RCC 7860 (cell line): Measurements from ENCODE around the gene ZNF670.
"Not testable (repeated sequence)": the region's sequence is repeated elsewhere in the genome, so short reads cannot be mapped to it uniquely, and the experiment has no call there.

Experiments
- DNase-seq: peaks from one replicate; pipeline ENCODE4 v3.0.0-alpha.2; 2015; ENCODE audit warnings: low spot score
- FAIRE-seq: peaks from 2 replicates; lab custom pipeline; 2012; peaks lifted over from hg19 to GRCh38; lab: Jason Lieb, UNC

Gene ZNF670

GRCh38 chr1:247047702-247048101 lies 30.9 kb downstream of the ZNF670 start:
- no peak for FAIRE-seq

DNA sequence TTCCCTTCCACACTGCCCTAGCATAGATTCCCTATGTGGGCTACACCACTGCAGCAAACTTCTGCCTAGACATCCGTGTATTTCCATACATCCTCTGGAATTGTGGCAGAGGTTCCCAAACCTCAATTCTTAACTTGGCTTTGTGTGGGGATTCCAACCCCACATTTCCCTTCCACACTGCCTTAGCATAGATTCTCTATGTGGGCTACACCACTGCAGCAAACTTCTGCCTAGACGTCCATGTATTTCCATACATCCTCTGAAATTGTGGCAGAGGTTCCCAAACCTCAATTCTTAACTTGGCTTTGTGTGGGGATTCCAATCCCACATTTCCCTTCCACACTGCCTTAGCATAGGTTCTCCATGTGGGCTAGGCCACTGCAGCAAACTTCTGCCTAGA lies 31.4 kb downstream of the ZNF670 start:
- DNase-seq (no peak), FAIRE-seq (no peak)

More at GRCh38 chr1:247047702-247048101, 30.9 kb downstream of the ZNF670 start:
- no peak for DNase-seq

- DNase-seq: no peak
- FAIRE-seq: no peak
Measured at GRCh38 chr1:247043406-247043805, 35.2 kb downstream of the ZNF670 start.

- DNase-seq: no peak
- FAIRE-seq: no peak
Measured at GRCh38 chr1:247037511-247038320, 40.9 kb downstream of the ZNF670 start.

GRCh38 chr1:247032306-247032705 lies 46.3 kb downstream of the ZNF670 start:
- not testable (repeated sequence) for DNase-seq, FAIRE-seq
